Activated CD8-positive, alpha-beta memory T cell treated with anti-CD3 and anti-CD28 coated beads, Interleukin-2, amount 10 ng/mL, durations not matched to agents 7 days and 5 days (primary cell): ENCODE results near the gene SSBP1. TPM values are rescaled to one million over a fixed set of nuclear protein-coding genes. Genes with fewer than 3 reads are reported as not detected.
"Not testable (repeated sequence)": the region's sequence is repeated elsewhere in the genome, so short reads cannot be mapped to it uniquely, and the experiment has no call there.

Experiments
- ATAC-seq: fragments of 150-1000 bp; cut with Tn5 transposase; one replicate; pipeline ENCODE4 v1.10.0; 2021; ENCODE audit warnings: moderate library complexity
- CTCF ChIA-PET: fragments of 350-600 bp; sonication (Branson Sonifier 250); formaldehyde crosslinking; loops from one replicate; lab custom pipeline; 2021; ENCODE audit warnings: antibody characterized with exemption; lab: Charles Lee
- DNase-seq: peaks from one replicate; pipeline ENCODE4 v3.0.0-alpha.2; 2020
- H3K27ac Mint-ChIP-seq: one replicate; pipeline ENCODE4 v1.8.0; 2021; ENCODE audit warnings: mild to moderate bottlenecking, mixed read lengths
- H3K27me3 Mint-ChIP-seq: one replicate; pipeline ENCODE4 v1.8.0; 2021; ENCODE audit warnings: mixed read lengths
- H3K36me3 Mint-ChIP-seq: one replicate; pipeline ENCODE4 v1.8.0; 2021; ENCODE audit warnings: mild to moderate bottlenecking, mixed read lengths
- H3K4me1 Mint-ChIP-seq: one replicate; pipeline ENCODE4 v1.8.0; 2021; ENCODE audit warnings: mixed read lengths
- H3K4me3 Mint-ChIP-seq: one replicate; pipeline ENCODE4 v1.8.0; 2021; ENCODE audit warnings: mild to moderate bottlenecking, moderate library complexity, mixed read lengths
- H3K9me3 Mint-ChIP-seq: one replicate; pipeline ENCODE4 v1.8.0; 2022; ENCODE audit warnings: low read depth, mixed read lengths
- total RNA-seq, 2 experiments: library from RNA; stranded (reverse); gene quantifications; one replicate each; pipeline ENCODE4 v1.2.3, GENCODE V29; 2021

The SSBP1 gene
- total RNA-seq, 2 experiments from 2014 or later = 123 to 133 TPM

DNA sequence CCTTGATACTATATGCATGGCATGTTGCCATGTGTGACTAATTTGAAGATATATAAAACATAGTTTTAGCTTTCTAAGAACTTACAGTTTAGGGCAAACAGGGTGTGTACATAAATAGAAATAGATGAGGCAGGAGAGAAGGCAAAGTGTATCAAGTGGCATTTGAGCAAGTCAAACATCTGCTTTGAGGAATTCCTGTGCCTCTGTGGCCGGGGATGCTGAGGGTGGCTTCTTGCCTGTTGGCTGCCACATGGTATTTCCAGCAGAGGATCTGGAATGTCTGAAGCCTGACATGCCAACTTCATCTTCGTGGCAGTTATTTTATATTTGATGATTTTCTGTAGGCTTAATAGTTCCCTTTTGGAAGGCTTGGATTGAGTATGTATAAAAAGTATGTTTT is 6.0 kb downstream of the SSBP1 start:
- H3K4me3 Mint-ChIP-seq = no peak overlapping the region
- peaks cover 61% of the 10 kb centered on the region for H3K36me3 Mint-ChIP-seq
- no peak overlapping the region for H3K27ac Mint-ChIP-seq
- H3K9me3 Mint-ChIP-seq = no peaks in the 10 kb centered on the region
- DNase-seq (no peak), ATAC-seq (no peak)
- CTCF ChIA-PET = no interaction called here
- no peaks in the 10 kb centered on the region for H3K27me3 Mint-ChIP-seq
- H3K4me1 Mint-ChIP-seq = peaks cover 29% of the 10 kb centered on the region

DNA sequence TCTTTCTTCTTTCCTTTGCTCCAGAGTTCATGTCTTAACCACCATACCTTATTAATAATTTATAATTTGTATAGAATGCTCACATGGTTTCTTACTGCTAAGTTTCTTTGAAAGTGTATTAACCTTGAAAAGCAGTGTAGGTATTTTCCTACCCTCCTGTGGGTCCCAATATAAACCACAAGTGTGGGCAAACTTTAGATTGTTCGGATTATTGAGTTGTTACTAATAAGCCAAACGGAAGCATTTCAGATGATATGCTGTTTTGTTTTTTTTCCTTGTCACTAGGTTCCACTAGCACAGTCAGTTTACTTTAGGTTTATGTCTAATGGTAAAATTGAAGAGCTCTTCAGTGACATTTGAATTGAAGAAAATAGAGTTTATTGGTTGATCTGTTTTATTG is 10.2 kb downstream of the SSBP1 start:
- DNase-seq (no peak), ATAC-seq (no peak)
- CTCF ChIA-PET = interaction anchor here (0.8 to 0.9 kb wide), 2 partner anchors 11 to 12 kb away, joined by 3 to 4 read pairs; partner anchors contain the start of gene SSBP1
- peaks cover 25% of the 10 kb centered on the region for H3K9me3 Mint-ChIP-seq
- no peaks in the 10 kb centered on the region for H3K27me3 Mint-ChIP-seq
- no peak overlapping the region for H3K27ac Mint-ChIP-seq
- H3K4me3 Mint-ChIP-seq = no peak overlapping the region
- H3K36me3 Mint-ChIP-seq = peaks cover 75% of the 10 kb centered on the region
- H3K4me1 Mint-ChIP-seq = peaks cover 3% of the 10 kb centered on the region

DNA sequence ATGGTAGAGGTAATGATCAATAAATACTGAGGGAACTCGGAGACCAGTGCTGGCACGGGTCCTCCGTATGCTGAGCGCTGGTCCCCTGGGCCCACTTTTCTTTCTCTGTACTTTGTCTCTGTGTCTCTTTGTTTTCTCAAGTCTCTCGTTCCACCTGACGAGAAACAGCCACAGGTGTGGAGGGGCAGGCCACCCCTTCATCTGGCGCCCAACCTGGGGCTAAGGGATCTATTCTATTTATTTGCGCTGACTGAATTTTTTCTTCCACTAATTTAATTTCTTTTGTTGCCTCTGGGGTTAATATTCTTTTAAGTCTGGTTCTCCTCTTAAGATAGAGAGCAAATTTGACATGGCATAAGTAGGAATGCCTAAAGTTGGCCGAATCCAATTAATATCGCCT is 13.7 kb downstream of the SSBP1 start:
- ATAC-seq, DNase-seq, H3K27ac Mint-ChIP-seq, H3K4me3 Mint-ChIP-seq, H3K4me1 Mint-ChIP-seq, CTCF ChIA-PET, H3K27me3 Mint-ChIP-seq: not testable (repeated sequence)
- H3K9me3 Mint-ChIP-seq = peaks cover 25% of the 10 kb centered on the region
- peaks cover 66% of the 10 kb centered on the region for H3K36me3 Mint-ChIP-seq

DNA sequence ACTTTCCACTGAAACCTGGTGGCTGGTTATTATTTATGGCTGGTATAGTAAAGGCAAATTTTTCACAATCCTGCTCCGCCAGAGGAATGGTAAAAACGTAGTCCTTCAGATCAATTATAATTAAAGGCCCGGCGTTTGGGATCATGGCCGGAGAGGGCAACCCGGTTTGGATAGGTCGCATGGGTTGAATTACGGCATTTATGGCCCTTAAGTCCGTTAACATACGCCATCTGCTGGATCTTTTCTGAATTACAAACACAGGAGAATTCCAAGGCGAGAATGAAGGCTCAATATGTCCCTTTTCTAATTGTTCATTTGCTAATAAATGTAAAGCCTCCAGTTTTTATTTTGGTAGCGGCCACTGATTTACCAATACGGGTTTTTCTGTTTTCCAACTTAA is 14.5 kb downstream of the SSBP1 start:
- no peak for DNase-seq
- no peak overlapping the region for H3K4me3 Mint-ChIP-seq
- peaks cover 25% of the 10 kb centered on the region for H3K9me3 Mint-ChIP-seq
- CTCF ChIA-PET = no interaction called here
- H3K36me3 Mint-ChIP-seq = peaks cover 69% of the 10 kb centered on the region
- H3K27me3 Mint-ChIP-seq = no peaks in the 10 kb centered on the region
- no peak for ATAC-seq
- no peaks in the 10 kb centered on the region for H3K4me1 Mint-ChIP-seq
- no peak overlapping the region for H3K27ac Mint-ChIP-seq

DNA sequence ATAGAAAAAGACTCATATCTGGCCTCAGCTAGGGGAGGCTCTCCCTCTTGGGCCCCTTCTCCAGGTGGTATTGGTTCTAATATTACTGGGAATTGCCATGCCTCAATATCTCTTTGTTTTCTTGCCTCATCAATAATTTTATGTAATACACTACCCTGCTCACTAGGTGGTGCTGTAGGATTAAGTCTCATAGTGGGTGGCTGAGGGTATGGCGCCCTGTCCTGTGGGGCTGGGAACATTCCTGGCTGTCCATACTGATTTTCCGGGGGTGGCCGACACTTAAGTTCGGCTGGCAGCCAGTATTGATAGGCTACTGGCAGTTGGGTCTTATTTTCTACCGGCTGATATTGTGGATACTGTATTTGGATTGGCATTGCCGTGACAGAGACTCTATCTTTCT is 16.8 kb downstream of the SSBP1 start:
- ATAC-seq (no peak), DNase-seq (no peak)
- CTCF ChIA-PET = interaction anchor here (1.7 kb wide), 1 partner anchor 31 kb away, joined by 6 read pairs; no protein-coding TSS in a partner anchor
- Mint-ChIP-seq H3K9me3 (peaks cover 25% of the 10 kb centered on the region), H3K27ac (no peak overlapping the region), H3K36me3 (peaks cover 66% of the 10 kb centered on the region), H3K4me1 (no peaks in the 10 kb centered on the region), H3K27me3 (no peaks in the 10 kb centered on the region), H3K4me3 (no peak overlapping the region)

DNA sequence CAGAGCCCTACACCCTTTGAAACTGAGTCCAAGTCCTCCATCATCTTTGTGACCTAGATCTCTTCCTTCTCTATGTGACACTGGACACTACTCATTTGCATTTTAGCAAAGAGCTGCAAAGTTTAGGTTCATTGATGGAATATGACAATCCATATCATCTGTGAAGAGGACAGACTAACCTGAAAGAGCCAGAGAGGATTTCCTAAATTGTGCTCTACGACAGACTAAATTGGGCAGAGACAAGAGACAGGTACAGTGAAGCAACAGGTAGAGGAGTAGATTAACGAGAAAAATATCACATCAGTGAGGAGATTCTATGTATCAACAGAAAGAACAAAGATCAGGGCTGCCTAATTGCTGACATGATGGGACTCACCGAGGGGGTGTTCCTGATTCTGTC is 25.6 kb downstream of the SSBP1 start, which contains the start of gene TAS2R3:
Gene TAS2R3 (plus strand): TSS at position 301 of the 400 bp plus-strand sequence. CDS start 62 bp downstream, at position 363.
- ATAC-seq (no peak), DNase-seq (no peak)
- peaks cover 35% of the 10 kb centered on the region for H3K36me3 Mint-ChIP-seq

DNA sequence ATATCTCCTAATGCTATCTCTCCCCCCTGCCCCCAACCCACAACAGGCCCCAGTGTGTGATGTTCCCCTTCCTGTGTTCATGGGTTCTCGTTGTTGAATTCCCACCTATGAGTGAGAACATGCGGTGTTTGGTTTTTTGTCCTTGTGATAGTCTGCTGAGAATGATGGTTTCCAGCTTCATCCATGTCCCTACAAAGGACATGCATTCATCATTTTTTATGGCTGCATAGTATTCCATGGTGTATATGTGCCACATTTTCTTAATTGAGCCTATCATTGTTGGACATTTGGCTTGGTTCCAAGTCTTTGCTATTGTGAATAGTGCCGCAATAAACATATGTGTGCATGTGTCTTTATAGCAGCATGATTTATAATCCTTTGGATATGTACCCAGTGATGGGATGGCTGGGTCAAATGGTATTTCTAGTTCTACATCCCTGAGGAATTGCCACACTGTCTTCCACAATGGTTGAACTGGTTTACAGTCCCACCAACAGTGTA is 32.0 kb downstream of the SSBP1 start:
- H3K4me1 Mint-ChIP-seq, H3K27me3 Mint-ChIP-seq, ATAC-seq, H3K9me3 Mint-ChIP-seq, H3K27ac Mint-ChIP-seq, DNase-seq, H3K4me3 Mint-ChIP-seq: not testable (repeated sequence)
- peaks cover 28% of the 10 kb centered on the region for H3K36me3 Mint-ChIP-seq
- CTCF ChIA-PET = interaction anchor here (1.1 kb wide), 1 partner anchor 13 kb away, joined by 4 read pairs; no protein-coding TSS in a partner anchor

More for the DNA sequence above, 25.6 kb downstream of the SSBP1 start, which contains the start of gene TAS2R3:
- Mint-ChIP-seq H3K27me3 (no peaks in the 10 kb centered on the region), H3K4me1 (no peaks in the 10 kb centered on the region), H3K27ac (no peak within 1 kb of the TSS), H3K9me3 (no peaks in the 10 kb centered on the region), H3K4me3 (no peak within 1 kb of the TSS)
- CTCF ChIA-PET = interaction anchor here (1.2 kb wide), 1 partner anchor 109 kb away, joined by 5 read pairs; no protein-coding TSS in a partner anchor

DNA sequence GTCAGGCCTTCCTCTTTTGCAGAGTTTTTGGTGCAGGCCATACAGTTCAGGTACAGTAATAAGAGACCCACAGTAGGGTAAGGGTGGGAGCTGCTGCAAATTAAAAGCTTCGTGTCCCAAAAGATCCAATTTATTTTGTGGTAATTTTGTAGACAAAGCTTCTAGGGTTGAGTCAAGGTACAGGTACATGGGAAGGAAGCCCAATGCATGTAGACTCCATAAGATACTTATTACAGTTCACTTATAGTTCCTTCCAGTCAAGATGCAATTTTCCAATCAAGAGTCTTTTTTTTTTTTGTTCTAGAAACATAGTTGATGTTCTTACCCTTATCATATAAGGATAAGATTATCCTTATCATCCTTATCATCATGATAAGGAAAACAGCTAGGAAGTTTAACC is 38.2 kb downstream of the SSBP1 start, which contains the start of gene TAS2R4:
Gene TAS2R4 (plus strand): TSS at position 301 of the 400 bp plus-strand sequence. CDS start 1,815 bp downstream, outside the sequence.
- Mint-ChIP-seq H3K9me3 (no peaks in the 10 kb centered on the region), H3K36me3 (peaks cover 44% of the 10 kb centered on the region), H3K4me3 (no peak within 1 kb of the TSS), H3K27ac (no peak within 1 kb of the TSS), H3K4me1 (no peaks in the 10 kb centered on the region), H3K27me3 (no peaks in the 10 kb centered on the region)
- CTCF ChIA-PET = interaction anchor here (2.0 kb wide), 1 partner anchor 9 kb away, joined by 7 read pairs; no protein-coding TSS in a partner anchor
- no peak for ATAC-seq
- DNase-seq = no peak

DNA sequence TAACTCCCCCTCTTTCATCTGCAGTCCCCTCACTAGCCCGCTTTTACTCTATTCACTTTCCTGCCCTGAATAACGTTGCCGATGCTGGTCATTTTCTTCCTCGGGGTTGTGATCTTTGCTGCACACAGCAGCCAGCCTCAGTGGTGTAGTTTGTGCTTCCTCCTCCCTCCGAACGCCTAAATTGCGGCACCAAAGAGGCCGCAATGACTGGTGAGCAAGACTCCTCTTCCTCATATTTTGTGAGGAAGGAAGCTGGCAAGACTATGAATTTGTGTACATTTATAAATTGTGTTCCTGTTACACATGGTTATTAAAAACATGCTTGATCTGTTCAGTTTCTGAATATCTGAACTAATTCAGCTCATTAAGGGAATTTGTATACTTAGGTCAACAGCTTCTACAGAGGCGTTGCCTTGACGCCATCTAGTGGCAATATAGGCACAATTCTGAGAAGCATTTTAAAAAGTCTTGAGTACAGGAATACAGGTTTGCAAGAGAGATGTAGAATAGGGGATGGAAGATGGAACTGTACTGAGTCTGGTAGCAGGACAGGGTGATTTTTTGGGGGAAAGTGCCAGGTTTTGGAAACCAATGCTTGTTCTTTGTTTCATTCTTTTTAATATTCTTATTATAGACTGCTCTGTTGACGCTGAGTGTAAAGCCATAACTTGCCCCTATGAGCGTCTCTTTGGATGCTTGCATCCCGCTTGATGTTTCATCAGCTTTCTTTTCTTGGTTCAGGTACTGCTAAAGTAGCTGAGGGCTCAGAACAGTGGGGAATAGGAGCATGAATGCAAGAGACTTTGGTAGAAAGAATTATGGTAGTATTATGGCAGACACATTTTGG is 47.8 kb downstream of the SSBP1 start:
- DNase-seq = peak; percentile 44
- Mint-ChIP-seq H3K4me3 (no peak overlapping the region), H3K9me3 (no peaks in the 10 kb centered on the region), H3K27ac (no peak overlapping the region), H3K27me3 (no peaks in the 10 kb centered on the region), H3K4me1 (peaks cover 1% of the 10 kb centered on the region), H3K36me3 (no peaks in the 10 kb centered on the region)
- ATAC-seq = peak; percentile 61
- CTCF ChIA-PET = interaction anchor here (0.7 to 2.1 kb wide), 18 partner anchors 10 to 252 kb away, joined by 3 to 9 read pairs (median 4); partner anchors contain the start of genes SSBP1 and TAS2R4

DNA sequence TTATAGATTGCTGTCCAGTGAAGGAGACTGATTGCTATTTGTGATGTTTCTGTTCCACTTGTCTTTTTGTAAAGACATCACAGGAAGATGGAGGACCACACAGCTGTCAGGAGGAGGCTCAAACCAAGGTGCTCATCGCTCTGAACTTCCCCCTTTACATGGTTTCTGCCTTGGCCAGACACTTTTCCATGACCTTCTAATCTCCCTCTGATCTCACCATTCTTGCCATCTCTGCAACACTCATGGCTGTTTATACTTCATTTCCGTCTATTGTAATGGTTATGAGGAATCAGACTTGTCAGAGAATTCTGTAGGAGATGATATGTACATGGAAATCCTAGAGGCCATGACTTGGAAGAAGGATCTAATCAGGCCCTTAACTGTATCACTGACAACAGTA is 50.1 kb downstream of the SSBP1 start:
- Mint-ChIP-seq H3K4me3 (no peak overlapping the region), H3K27me3 (no peaks in the 10 kb centered on the region), H3K36me3 (no peaks in the 10 kb centered on the region), H3K4me1 (peaks cover 1% of the 10 kb centered on the region), H3K27ac (no peak overlapping the region), H3K9me3 (no peaks in the 10 kb centered on the region)
- CTCF ChIA-PET = interaction anchor here (1.1 kb wide), 1 partner anchor 133 kb away, joined by 3 read pairs; no protein-coding TSS in a partner anchor
- no peak for DNase-seq
- no peak for ATAC-seq

DNA sequence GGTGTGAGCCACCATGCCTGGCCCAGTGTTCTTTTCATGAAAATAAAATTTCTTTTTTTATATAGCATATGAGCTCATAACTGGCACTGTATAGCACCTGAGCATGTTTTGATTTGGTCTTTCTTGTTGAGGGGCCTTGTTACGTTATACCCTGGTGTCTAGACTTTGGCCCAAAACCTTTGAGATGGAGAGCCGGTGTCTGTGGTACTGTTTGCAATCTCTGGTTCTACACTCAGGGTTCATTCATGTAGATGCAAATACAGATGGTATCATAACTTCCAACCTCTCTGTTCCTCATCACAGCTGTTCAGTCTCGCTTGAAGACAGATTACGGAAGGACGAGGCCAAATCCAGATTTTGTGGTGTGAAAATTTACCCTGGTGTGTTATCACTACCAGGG is 51.8 kb downstream of the SSBP1 start, which contains the start of gene TAS2R5:
Gene TAS2R5 (plus strand): TSS at position 301 of the 400 bp plus-strand sequence. CDS start 145 bp downstream, outside the sequence.
- Mint-ChIP-seq H3K4me1 (peaks cover 1% of the 10 kb centered on the region), H3K36me3 (no peaks in the 10 kb centered on the region), H3K27me3 (no peaks in the 10 kb centered on the region), H3K9me3 (no peaks in the 10 kb centered on the region), H3K27ac (no peak within 1 kb of the TSS), H3K4me3 (no peak within 1 kb of the TSS)
- ATAC-seq = no peak
- CTCF ChIA-PET = interaction anchor here (1.2 kb wide), 1 partner anchor 52 kb away, joined by 3 read pairs; the partner anchor contains the start of gene SSBP1
- no peak for DNase-seq

DNA sequence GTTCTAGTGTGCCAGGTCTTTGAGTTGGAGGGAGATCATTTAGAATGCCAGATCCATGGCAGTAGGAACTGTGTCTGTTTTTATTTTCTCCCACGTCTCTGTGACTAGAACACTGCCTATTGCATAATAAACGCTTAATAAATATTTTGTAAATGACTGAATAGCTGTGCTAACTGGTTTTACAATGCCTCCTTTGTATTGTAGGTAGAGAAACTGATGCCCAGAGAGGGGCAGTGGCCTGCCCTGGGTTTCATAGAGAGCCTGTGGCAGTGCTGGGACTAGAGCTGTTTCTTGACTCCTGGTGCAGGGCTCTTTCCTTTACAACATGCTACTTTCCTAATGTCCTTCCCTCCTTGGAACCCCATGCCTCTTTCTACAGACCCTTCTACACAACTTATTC is 54.4 kb downstream of the SSBP1 start:
- H3K27ac Mint-ChIP-seq = no peak overlapping the region
- CTCF ChIA-PET = no interaction called here
- DNase-seq = no peak
- no peaks in the 10 kb centered on the region for H3K9me3 Mint-ChIP-seq
- no peaks in the 10 kb centered on the region for H3K4me1 Mint-ChIP-seq
- no peaks in the 10 kb centered on the region for H3K27me3 Mint-ChIP-seq
- H3K4me3 Mint-ChIP-seq = no peak overlapping the region
- H3K36me3 Mint-ChIP-seq = no peaks in the 10 kb centered on the region
- no peak for ATAC-seq
